WI38 (cell line): ENCODE measurements around the gene MINDY4.

ENCODE experiments used
- H3K4me3 ChIP-seq: 2 replicates; pipeline ENCODE4 v1.5.1; 2011; ENCODE audit warnings: low read depth, mild to moderate bottlenecking, control low read depth, low read length
- CTCF ChIP-seq: IDR thresholded peaks from 2 replicates; pipeline ENCODE4 v1.5.1; 2012; ENCODE audit warnings: low read depth, mild to moderate bottlenecking, control low read depth, low read length

Gene MINDY4

DNA sequence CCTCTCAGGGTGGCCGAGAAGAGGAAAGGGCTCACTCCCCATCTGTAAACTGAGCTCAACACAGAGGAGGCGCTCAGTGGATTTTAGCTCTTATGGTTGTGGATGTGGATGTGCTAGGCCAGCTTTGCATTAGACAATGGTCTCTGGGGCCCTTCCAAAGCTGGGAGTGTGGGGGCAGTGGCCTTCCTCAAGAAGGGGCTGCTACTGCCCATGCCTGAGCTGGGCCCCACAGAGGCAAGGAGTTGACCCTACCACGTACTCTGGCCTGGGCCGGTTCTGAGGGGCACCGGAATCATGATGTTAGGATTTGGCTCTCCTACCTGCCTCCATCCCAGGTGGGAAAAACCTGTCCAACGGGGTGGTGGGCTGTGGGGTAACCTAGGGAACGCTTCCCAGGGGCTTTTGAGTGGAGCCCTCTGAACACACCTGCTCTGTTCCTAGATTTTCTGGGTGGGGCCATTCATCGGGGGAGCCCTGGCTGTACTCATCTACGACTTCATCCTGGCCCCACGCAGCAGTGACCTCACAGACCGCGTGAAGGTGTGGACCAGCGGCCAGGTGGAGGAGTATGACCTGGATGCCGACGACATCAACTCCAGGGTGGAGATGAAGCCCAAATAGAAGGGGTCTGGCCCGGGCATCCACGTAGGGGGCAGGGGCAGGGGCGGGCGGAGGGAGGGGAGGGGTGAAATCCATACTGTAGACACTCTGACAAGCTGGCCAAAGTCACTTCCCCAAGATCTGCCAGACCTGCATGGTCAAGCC, 152.0 kb downstream of the MINDY4 start:
- no peak overlapping the region for H3K4me3 ChIP-seq
- TF ChIP-seq CTCF = no peak

- no peak for TF ChIP-seq CTCF
Observed at GRCh38 chr7:30923774-30924413, 152.7 kb downstream of the MINDY4 start.

GRCh38 chr7:30924624-30925023, 153.4 kb downstream of the MINDY4 start:
- no peak overlapping the region for H3K4me3 ChIP-seq
- no peak for TF ChIP-seq CTCF

More at GRCh38 chr7:30923774-30924413, 152.7 kb downstream of the MINDY4 start:
- no peak overlapping the region for H3K4me3 ChIP-seq

DNA sequence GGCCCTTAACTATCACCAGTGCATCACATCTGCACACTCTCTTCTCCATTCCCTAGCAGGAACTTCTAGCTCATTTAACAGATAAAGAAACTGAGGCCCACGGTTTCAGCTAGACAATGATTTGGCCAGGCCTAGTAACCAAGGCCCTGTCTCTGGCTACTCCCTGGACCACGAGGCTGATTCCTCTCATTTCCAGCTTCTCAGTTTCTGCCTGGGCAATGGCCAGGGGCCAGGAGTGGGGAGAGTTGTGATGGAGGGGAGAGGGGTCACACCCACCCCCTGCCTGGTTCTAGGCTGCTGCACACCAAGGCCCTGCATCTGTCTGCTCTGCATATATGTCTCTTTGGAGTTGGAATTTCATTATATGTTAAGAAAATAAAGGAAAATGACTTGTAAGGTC, 153.9 kb downstream of the MINDY4 start:
- TF ChIP-seq CTCF = no peak
- no peak overlapping the region for H3K4me3 ChIP-seq

DNA sequence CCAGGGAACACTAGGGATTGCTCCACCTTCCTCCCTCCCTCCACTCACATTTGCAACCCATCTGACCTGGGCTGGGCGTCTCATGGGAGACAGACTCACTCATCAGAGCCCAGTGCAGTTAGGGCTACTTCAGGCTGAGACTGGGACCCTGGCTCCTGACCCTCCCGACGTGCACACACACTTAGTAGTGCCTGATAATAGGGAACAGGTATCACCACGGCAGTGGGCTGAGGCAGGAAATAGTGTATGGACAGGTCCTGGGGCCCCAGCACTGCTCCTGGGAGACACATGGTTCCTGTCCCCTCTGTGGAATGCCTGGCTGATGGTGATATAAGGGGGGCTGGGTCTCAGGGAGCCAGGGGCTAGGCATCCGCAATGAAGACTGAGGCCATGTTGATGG, 154.7 kb downstream of the MINDY4 start:
- no peak for TF ChIP-seq CTCF
- no peak overlapping the region for H3K4me3 ChIP-seq

DNA sequence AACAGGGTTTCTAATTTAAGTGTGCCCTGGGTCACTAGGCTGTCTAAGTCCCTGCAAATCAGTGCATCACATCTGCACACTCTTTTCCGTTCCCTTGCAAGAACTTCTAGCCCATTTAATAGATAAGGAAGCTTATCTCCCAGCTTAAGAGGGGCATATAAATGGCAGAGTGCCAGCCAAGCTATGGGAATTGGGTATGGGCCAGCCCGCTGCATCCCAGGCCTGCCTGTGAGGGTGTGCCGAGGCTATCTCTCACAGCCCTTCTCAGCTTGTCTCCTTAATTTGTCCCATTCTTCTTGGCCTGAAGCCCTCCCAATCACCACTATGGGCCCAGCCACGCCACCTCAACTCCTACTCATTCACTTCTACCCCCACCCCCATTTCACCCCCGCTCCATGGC, 155.1 kb downstream of the MINDY4 start:
- TF ChIP-seq CTCF = no peak
- no peak overlapping the region for H3K4me3 ChIP-seq

DNA sequence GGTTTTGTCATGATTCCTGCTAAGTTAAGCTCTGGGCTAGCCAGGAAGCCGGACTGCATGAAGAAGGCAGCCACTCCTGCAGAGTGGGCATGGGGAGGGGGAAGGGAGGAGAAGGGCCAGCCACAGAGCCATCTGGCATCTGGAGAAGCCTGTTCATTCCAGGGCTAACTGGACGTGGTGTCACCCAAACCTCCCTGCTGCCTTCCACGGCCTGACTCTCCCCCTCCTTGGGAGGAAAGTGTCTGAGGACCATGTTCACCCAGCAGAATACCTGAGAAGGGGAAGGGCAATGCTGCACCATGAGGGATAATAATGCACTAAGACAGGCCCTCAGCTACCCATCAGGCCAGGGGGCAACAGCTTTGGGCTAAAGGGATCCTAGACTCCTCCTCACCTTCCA, 155.8 kb downstream of the MINDY4 start:
- no peak for TF ChIP-seq CTCF
- no peak overlapping the region for H3K4me3 ChIP-seq
